GM19043 (cell line): ENCODE data around the gene PREX1.

ENCODE experiments used
- ATAC-seq: cut with Tn5 transposase; IDR thresholded peaks from one replicate; pipeline ENCODE4 v1.9.1; 2021; ENCODE audit warnings: low read depth; ENCODE audit not compliant: unreplicated experiment

PREX1 gene

GRCh38 chr20:48629960-48630315 lies 197.9 kb downstream of the PREX1 start:
- ATAC-seq = no peak

DNA sequence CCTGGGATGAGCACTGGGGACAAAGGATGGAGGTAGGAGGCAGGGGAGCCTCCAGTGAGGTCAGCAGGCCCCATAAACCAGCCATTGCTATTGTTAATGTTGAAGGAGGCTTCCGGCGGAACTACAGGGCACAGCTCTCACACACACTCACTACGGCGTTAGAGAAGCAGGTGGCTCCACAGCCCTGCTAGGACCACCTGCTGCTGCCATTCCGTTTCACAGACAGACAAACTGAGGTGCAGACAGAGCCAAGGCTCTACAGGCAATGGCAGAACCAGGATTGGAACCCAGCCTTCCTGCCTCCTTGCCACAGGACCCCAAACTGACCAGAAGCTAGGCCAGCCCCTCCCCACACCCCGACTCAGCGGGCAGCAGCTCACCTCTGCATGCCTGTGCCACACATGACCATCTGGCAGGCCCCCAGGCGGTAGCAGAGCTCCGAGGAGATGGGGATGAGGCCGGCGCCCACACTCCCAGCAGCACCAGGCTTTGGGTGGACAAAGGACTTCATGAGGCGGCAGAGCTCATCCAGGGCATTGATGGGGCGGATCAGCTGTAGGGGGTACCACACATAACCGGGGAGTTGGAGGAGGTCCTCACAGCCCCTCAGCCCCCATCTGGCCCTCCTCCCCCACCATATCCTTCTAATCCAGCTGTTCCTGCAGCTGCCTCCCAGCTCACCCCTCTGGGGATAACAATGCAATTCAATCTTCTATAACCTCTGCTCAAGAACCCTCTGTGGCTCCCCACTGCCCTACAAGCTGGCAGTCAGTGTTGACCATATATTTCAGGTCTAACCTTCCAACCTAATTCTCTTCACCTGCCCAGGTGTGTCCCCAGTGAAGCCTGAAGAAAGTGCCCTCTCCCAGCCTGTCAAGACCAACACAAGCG lies 198.5 kb downstream of the PREX1 start:
- ATAC-seq = no peak

DNA sequence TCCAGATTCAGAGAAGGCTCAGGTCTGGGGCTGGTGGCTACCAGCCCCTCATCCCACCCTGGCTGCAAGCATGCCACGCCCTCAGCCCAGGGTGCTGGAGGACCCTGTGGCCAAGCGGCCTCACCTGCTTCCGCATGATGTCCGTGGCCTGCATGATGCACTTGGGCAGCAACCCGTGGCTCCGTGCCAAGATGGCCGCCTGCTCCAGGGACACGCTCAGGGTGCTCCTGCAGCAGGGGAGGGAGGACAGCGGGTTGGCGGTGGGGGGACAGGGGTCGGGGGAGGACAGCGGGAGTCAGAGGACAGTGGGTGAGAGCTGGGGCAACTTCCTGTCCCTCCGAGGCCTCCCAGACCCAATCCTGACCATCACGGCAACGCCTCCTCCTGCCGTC lies 200.1 kb downstream of the PREX1 start:
- ATAC-seq = no peak

DNA sequence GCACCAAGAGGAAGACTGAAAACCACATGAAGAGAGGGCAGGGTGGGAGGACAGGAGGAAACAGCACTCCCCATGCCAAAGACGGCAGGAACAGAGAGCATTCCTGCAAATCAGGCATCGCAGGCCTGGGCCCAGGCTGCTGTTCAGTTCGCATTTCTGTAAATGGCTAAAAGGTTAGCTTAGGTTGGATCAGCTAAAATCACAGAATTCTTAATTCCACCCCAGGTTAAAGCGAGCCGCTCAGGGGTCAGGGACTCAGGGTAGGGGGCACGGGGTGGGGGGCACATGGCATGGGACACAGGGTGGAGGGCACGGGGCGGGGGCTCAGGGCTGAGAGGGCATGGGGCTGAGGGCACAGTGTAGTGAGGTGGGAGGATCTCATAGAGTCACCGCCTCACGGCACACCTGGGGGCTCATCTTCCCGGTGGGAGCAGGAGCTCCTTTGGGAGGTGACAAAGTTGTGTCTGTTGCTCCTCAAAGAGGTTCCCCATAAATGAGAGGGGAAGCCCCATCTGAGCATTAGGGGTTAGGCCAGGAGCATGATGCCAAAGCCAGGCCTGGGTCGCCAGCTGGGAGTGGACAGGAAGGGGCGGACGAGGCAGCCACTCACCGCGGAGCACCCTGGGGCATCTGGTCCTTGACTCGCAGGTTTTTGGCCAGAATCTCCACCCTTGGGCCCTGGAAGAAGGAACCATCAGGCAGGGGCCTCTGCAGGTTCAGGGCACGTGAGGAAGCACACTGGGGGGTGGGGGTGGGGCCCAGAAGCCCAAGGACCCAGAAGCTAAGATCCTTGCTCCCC lies 200.7 kb downstream of the PREX1 start:
- no peak for ATAC-seq

GRCh38 chr20:48626226-48626937 lies 201.4 kb downstream of the PREX1 start:
- ATAC-seq = no peak

DNA sequence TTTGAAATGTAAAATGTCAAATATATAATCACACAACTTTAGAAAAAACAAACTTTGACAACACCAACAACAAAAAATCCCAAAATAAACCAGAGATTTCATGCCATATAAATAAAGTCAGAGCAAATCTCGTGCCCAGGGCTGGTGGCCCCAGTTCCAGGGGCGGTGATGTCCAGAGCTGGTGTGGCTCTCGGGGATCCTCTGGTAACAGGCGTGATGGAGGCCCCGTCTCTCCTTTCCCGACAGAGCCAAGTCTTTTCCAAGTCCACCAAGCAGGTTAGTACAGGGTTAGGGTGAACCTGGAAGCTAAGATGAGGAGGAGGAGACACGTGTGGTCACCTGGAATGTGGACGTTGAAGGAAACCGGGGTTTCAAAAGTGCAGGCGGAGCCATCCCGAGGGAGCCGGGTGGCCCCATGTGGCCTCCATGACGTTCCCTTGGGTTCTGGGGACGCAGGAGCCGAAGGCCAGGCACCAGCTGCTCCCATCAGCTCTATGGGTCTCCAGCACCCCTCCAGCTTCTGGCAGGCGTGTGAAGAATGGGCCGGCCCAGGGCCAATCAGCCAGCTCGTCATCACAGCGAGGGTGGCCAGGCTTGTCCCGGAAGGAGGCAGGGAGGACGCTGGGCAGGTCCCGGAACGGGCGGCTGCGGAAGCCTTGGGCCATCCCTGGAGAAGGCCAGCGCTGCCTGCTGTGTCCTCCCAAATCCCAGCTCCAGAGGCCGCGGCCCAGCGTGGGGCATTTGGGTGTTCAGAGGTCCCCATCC lies 202.5 kb downstream of the PREX1 start:
- ATAC-seq = no peak

GRCh38 chr20:48624315-48625020 lies 203.3 kb downstream of the PREX1 start:
- ATAC-seq = no peak

DNA sequence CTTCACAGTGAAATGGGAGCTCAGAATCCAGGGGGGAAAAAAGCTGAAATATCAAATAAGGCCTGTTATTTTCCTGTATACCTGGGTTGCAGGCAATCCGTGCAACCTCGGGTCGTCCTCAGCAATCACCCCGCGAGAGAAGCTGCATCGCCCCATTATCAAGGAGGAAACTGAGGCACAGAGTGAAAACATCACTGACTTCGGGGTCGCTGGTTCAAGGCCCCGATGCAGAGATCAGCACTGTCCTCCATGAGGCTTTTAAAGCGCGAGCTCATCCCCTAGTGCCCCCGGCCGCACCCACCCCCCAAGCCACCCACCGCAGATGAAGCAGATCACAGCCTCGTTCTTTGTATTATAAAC lies 203.9 kb downstream of the PREX1 start:
- no peak for ATAC-seq

GRCh38 chr20:48623176-48623905 lies 204.5 kb downstream of the PREX1 start:
- no peak for ATAC-seq

DNA sequence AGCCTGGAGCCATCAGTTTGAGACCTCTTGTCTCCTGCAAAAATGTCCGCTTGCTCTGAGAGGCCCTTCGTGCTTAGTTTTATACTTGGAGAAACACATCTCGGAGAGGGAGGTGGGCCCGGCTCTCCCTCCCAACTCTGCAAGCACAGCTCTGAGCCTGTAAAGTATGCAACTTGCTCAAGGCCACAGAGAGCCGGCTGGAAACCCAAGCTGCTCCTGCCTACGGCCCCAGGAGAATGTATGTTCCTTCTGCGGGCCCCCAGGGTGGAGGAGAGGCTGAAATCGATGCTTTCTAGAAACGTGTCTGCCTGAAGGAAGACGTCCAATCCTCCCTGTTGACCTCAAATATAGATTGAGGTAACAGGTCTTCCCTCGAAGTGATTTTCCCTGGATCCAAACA lies 205.4 kb downstream of the PREX1 start:
- no peak for ATAC-seq

GRCh38 chr20:48621376-48622078 lies 206.3 kb downstream of the PREX1 start:
- no peak for ATAC-seq

DNA sequence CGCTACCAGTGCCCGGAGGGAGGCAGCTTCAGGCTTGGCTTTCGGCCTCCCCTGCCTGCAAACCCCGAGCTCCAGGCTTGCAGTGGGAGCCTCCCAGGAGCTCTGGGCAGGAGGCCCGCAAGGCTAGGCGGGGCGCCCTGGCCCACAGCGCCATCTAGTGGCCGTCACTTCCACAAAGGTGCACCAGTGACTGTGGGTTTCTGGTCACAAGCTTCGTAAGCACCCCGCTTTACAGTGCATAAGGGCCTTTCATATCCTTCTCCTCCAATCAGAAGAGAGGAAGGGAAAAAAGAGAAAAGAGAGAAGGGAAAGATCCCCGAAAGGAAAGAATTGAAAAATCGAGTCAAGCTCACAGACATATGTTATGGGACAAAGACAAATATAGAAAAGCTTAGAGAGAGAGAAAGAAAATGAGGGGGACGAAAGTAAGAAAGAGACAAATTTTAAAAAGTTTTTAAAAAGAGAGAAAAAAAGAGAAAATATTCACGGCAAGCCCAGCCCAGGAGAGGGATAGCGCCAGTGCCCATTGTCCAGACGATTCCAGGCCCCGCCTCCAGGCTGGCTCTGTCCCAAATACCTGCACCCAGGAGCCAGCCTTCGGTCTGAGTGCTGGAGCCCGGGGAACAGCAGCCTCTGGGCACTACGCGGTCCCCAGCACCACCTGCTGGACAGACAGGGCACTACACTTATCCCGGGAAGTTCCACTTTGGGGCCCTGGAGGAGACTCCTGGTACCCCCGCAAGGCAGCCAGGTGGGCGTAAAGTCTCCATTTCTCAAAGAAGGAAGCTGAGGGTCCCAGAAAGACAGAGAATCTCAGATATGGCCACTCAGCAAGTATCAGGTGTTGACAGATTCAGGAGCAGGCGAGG lies 207.1 kb downstream of the PREX1 start:
- no peak for ATAC-seq

DNA sequence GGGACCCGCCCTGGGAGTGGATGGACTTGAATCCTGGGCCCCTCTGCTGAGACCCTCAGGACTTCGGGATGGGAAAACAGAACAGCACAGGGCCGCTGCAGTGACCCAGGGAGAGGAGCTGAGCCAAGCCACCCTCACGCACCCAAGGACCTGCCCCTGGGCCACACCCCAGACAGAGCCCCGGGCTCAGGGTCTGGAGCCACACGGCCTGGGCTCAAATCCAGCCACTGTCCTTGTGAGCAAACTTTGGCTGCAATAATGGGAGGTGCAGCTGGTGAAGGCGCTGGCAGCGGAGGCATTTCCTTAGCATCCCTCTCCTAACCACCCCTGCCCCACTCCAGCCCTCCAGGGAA lies 207.7 kb downstream of the PREX1 start:
- no peak for ATAC-seq

DNA sequence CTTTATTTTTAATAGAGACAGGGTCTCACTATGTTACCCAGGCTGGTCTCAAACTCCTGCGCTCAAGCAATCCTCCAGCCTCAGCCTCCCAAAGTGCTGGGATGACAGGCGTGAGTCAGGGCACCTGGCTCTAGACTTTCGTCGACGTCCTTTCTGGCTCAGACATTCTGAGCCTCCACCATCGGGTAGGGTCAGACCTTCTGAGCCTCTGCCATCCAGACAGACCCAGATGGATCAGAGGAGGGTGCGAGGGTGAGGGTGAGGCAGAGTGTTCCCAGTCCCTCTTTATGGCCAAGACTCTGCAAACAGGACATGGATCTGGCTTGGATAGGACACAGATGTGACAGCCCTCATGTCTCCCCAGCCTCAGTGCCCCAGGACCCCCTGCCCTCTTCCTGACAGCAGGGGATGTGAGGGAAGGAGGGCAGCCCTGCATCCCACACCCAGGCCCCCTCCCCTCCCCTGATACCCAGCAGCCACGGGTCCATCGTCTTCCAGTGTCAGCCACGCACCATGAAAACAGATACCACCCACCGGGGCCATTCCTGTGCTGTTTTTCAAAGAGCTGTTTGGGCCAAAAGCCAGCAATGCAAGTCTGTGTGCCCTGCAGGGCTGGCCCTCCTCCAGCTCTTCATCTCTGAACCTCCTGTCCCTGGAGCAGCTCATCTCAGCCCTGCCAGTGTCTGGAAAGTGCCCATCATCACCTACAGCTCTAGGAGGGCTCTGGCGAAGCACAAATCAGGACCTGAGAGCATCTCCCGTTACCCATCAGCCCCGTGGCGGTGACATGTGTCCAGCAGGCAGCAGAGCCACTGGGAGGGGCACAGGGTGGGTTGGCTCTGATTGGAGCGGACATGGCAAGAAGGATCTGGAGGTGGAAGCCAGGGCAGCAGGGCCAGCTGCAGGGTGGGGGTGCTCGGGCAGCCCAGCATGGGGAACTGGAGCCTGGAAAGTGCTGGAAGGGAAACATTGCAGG lies 208.4 kb downstream of the PREX1 start:
- no peak for ATAC-seq

DNA sequence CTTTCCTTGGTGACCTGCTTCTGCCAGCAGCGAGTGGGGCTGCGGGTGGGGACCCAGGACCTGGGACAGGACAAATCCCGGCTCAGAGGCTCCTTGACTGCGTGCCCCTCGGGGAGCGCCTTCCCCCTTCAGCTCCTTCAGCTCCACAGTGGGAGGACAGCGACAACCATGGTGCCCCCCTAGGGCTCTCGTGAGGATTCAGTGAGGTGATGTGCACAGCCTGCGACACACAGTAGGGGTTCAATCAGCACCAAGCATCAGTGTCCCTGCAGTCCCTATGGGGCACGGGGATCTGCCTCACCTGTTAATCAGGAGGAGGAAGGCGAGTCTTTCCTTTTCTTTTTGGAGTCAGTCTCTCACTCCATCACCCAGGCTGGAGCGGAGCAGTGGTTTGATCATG lies 209.2 kb downstream of the PREX1 start:
- no peak for ATAC-seq

DNA sequence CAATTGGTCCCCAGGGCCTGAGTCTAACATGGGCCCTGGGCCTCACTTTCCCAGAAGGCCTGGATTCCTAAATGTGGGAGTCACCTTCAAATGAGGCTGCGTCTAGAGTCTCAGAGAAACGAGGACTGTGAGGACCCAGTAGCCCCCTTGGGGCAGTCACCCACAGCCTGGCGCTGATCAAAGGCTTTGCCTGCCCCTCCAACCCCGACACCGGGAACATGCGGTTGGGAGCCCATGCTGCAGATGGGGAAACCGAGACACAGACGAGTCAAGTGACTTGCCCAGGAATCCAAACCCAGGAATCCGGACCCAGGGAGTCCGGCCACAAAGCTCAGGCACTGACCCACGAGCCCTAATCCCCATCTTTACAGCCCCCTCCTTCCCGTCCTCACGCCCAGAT lies 209.7 kb downstream of the PREX1 start:
- no peak for ATAC-seq

- ATAC-seq = no peak
These were observed 210.3 kb downstream of the PREX1 start for GRCh38 chr20:48617481-48617880.
